ENCODE measurements around the gene TMEM213.

GRCh38 chr7:138843632-138844580 lies 46.1 kb downstream of the TMEM213 start:
- TF ChIP-seq RXRA (IDR thresholded peaks at IDR 0.05; ENCODE audit: insufficient read depth, low read depth, low read length): no peak
- no peak for TF ChIP-seq YY1 (IDR thresholded peaks at IDR 0.05; ENCODE audit: low read depth, low read length)
- TF ChIP-seq CHD7 (IDR thresholded peaks at IDR 0.05; ENCODE audit: insufficient replicate concordance, low read length): no peak
- no peak for TF ChIP-seq EZH2 (IDR thresholded peaks at IDR 0.05; ENCODE audit: low read depth, low read length, severe bottlenecking)
- TF ChIP-seq CTCF (IDR thresholded peaks at IDR 0.05; ENCODE audit: control extremely low read depth in 1 of 3, insufficient read depth in 1 of 3, low read depth in 1 of 3, low read length in 3 of 3): no peak
- no peak for TF ChIP-seq CBX8 (IDR thresholded peaks at IDR 0.05; ENCODE audit: borderline replicate concordance, low read depth, low read length)
- TF ChIP-seq TAF1 (IDR thresholded peaks at IDR 0.05; ENCODE audit: low read depth, low read length): no peak
- TF ChIP-seq POLR2A (IDR thresholded peaks at IDR 0.05; ENCODE audit: control extremely low read depth in 1 of 2, low read depth in 2 of 2, low read length in 2 of 2): no peak
- no peak for TF ChIP-seq SIN3A (conservative IDR thresholded peaks at IDR 0.05 in 1 of 2, IDR thresholded peaks at IDR 0.05 in 1 of 2; ENCODE audit: low read depth in 1 of 2, low read length in 2 of 2)
- no peak for TF ChIP-seq MAX (IDR thresholded peaks at IDR 0.05)
- no peak for TF ChIP-seq NANOG (IDR thresholded peaks at IDR 0.05; ENCODE audit: insufficient read depth, low read depth, low read length, poor library complexity, severe bottlenecking)
- TF ChIP-seq SAP30 (IDR thresholded peaks at IDR 0.05; ENCODE audit: insufficient read depth, insufficient replicate concordance, low read length): no peak
- TF ChIP-seq PHF8 (conservative IDR thresholded peaks at IDR 0.05; ENCODE audit: low read depth, low read length): no peak

Measured in H1 (cell line).